Keratinocyte (primary cell): Measurements from ENCODE around the gene POC5.

Experiments used
- CTCF ChIP-seq, 3 experiments: IDR thresholded peaks in 1 of 3; conservative IDR thresholded peaks in 1 of 3; optimal IDR thresholded peaks in 1 of 3; 2 replicates in 2 of 3; 3 replicates in 1 of 3; pipeline versions ENCODE3 to v1.5.1; 2011; ENCODE audit warnings: low read length in 3 of 3, mild to moderate bottlenecking in 3 of 3, moderate library complexity in 2 of 3, control low read depth in 1 of 3, inconsistent platforms in 1 of 3; ENCODE audit not compliant: insufficient read depth in 2 of 3; ENCODE audit errors: extremely low read depth in 1 of 3
- EZH2 ChIP-seq: IDR thresholded peaks from one replicate; pipeline ENCODE4 v1.6.1; 2012; ENCODE audit warnings: inconsistent platforms, mild to moderate bottlenecking, low read length, moderate library complexity

- no peak for TF ChIP-seq CTCF (optimal IDR thresholded peaks at IDR 0.05 in 1 of 3, IDR thresholded peaks at IDR 0.05 in 1 of 3, conservative IDR thresholded peaks at IDR 0.05 in 1 of 3; ENCODE audit: extremely low read depth in 1 of 3, insufficient read depth in 2 of 3, low read length in 3 of 3)
- no peak for TF ChIP-seq EZH2
Observed at GRCh38 chr5:75653521-75653920, 63.7 kb downstream of the POC5 start.
